ENCODE data around the gene PPP1R37. TPM values are rescaled to one million over a fixed set of nuclear protein-coding genes. Genes with fewer than 3 reads are reported as not detected.

The PPP1R37 gene
- total RNA-seq, 1 donor from 2014 or later: 24.8 TPM

DNA sequence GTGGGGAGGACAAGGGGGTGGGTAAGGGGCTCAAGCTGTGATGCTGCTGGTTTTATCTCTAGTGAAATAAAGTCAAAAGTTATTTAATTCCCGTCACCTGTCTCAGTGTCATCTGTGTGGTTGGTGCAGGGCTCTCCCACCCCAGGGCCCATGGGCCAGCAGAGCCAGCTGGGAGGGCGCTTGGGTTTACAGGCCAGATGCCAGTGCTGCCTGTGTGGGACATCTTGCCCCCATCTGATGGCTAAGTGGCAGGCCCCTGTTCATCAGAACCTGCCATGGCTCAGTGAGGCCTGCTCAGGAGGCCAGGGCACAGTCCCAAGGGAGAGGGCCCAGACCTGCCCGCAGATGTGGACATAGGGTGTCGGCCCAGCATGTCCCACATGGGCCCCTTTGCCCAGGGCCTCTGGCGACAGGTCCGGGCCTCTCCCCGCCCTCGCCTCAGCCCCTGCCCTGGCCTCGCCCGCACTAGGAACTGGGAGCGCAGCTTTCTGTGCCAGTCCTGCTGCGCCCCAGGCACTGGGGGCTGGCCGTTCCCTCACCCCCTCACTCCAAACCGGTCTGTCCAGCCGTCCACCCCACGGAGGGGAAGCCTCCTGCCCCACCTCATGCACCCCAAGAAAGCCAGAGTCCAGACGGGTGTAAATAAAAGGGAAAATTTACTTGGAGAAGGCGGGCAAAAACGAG lies 22.0 kb upstream of the PPP1R37 start:
- intact Hi-C loops (cut with micrococcal nuclease): no loop called here

DNA sequence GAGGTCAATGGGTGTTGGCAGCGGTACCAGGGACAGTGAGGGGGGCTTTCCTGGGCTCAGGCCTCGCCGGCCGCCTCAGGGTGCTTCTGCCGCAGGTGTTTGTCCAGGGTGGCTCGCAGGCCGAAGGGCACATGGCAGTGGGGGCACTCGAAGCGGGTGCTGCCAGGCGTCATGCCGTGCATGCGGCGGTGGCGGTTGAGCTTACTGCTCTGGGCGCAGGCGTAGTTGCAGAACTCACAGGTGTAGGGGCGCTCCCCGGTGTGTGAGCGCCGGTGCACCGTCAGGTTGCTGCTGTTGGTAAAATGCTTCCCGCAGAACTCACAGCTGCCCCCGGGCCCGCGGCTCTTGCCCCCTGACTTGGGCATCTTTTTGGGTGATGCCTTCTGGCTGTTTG lies 21.4 kb upstream of the PPP1R37 start:
- intact Hi-C loops (cut with micrococcal nuclease): no loop called here

DNA sequence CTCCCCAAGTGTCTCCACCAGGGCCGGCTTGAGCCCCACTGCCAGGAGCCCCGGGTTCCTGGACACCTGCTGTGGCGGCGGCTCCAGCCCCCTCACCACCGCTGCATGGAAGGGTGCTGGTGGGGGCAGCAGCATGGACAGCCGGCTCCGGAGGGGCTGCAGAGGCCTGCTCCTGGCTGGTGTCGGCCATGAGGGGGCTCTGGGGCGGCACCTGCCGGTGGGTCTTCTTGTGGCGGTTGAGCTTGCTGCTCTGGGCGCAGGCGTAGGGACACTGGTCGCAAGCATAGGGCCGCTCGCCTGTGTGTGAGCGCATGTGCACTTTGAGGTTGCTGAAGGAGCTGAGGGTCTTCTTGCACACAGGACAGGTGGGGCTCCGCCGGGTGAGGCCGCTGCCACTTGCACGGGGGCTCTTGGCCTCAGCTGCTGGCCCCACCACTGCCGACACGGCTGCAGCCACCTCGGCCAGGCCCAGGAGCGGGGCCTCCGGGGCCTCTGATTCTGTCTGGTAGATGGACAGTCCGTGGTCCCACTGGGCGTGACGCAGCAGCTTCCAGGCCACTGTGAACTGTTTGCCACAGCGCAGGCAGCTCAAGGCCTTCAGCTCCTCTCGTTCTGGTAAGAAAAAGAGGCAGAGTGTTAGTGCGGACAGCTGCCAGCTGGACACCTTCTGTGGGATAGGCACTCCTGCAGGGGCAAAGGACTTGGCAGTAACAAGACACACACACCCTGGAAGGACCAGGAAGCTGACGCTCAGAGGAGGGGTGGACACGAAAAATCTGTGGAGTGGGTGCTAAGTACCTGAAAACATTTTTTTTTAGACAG lies 20.8 kb upstream of the PPP1R37 start:
- intact Hi-C loops (cut with micrococcal nuclease): no loop called here

DNA sequence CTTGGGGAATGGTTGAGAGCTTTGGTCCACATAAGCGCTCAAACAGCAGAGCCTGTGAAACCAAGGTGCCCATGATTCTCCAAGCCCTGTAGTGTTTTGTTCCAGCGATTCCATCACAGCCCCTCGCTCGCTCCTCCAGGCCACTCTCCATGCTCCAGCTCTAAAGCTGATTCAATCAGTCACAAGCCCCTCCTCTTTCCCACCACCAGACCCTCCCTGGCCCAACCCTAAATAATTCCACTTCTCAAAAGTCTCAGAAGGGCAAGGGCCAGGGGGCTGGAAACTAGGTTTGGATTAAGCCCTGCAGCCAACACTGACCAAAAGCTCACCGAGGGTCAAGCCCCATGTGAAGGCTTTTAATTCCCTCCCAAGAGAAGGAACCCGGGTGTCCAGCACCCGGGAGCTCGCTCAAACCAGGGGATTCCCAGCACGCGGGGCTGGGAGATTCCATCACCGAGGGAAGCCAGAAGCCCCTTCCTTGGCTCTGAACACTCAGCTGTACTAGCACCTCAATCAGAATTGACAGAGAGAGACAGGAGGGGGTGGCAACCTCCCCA lies 18.2 kb upstream of the PPP1R37 start:
- intact Hi-C loops (cut with micrococcal nuclease): loop anchor here (5.0 kb wide), 1 partner anchor 102 kb away; the partner anchor contains the start of genes BLOC1S3 and TRAPPC6A

DNA sequence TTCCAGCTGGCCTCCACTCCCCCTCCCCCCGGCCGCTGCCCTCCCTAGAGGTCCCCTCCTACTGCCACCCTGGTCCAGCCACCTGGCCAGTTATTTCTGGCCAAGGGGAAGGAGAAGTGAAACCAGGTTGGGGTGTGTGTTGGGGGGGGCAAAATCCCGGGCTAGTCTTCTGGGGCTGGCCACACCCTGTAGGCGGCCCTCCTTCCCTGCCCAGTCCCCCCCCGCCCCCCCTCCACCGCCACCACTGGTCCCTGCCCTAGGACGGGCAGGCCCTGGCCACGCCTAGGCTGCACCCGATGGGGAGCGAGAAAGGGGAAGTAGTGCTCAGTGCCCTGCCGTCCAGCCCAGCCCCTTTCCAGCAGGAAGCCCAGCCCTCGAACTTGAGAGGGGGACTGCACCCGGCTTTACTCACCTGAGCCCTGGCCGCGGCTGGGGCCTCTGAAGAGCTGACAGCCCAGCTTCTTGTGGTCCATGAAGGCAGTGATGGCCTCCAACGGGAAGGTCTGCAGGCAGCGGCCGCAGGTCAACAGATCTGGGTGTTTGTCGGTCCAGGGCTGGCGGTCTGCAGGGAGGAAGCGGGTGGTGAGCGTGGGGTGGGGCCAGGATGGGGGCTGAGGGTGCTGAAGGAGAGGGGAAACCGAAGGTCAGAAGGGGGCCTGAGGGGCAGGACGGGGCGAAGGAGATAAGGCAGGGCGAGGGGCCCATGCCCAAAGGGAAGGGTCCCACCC lies 17.5 kb upstream of the PPP1R37 start:
- intact Hi-C loops (cut with micrococcal nuclease): loop anchor here (1.0 to 5.0 kb wide), 3 partner anchors 16 to 102 kb away; partner anchors contain the start of genes BLOC1S3, CLASRP and TRAPPC6A

DNA sequence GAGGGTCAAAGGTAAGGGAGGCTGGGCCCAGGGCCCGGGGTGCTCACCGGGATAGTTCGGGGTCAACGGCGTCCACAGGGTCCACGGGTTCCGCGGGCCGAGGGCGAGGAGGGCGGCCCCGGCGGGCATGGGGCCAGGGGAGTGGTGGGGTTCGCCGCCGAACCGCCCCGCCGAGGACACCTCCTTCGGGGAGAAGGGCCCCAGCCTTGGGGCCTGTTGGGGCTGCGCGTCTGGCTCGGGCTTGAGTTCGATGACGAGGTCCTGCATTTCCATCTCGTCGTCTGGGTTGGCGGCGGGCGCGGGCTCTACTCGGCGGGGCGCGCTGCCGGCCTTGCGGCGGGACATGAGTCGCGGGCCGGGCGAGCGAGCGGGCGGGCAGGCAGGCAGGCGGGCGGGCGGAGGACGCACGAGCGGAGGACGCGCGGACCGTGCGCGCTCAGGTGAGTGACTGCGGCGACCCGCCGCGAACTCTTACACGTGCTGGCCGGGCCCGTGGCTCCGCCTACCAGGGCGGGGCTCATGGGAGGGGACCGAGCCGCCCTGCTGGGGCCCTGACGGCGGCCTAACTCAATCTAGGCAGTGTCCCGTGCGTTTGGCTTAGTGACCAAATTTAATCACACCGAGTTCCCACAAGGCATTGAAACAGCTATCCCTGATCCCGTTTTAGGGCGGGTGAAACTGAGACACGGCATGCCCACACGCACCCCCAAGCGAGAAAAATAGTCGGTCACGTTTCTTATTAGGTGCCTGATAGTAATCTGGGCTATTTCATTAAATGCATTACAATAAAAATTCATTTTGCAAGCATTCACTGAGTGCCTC lies 16.7 kb upstream of the PPP1R37 start, which contains the start of gene ZNF296:
Gene ZNF296 (minus strand): TSS at position 450 of the 822 bp plus-strand sequence. CDS start 105 bp downstream, at position 345.
- intact Hi-C loops (cut with micrococcal nuclease): loop anchor here (1.0 to 5.0 kb wide), 3 partner anchors 15 to 101 kb away; partner anchors contain the start of genes BLOC1S3, CLASRP and TRAPPC6A

DNA sequence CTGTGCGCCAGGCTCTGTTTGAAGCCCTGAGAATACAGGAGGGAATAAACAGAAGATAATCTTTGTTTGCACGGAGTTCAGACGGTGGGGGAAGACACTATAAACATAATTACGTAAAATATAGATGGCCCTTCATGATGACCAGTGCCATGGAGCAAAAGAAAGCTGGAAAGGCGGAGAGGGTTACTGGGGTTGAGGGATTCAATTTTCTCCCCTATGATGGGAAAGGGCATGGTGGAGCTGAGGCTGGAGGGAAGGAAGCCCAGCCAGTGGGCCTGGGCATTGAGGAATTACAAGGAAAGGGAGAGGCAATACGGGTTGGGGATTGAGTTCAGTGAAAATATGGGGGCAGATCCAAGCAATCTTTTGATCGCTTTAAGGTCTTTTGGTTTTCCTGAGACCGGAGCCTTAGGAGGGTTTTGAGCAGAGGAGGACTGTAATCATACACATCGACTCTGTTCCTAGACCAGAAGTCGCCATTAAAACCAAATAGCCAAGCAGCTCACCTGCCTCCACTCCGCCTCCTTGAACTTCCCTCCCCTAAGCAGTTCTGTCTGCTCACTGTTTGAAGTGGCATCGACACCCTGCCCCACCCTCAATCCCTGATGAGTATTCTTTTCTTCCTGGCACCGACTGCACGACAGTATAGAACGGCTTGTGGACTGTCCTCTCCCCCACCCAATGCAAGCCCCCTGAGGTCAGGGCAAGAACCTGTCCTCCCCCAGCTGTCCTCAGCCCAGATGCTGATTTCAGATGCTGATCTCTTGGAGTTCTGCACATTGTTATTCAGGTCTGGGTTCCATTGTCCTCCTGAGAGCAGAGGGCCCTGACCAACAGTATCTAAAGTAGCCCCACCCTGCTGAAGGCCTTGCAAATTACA lies 15.9 kb upstream of the PPP1R37 start:
- intact Hi-C loops (cut with micrococcal nuclease): loop anchor here (1.0 to 5.0 kb wide), 3 partner anchors 14 to 100 kb away; partner anchors contain the start of genes BLOC1S3, CLASRP and TRAPPC6A

DNA sequence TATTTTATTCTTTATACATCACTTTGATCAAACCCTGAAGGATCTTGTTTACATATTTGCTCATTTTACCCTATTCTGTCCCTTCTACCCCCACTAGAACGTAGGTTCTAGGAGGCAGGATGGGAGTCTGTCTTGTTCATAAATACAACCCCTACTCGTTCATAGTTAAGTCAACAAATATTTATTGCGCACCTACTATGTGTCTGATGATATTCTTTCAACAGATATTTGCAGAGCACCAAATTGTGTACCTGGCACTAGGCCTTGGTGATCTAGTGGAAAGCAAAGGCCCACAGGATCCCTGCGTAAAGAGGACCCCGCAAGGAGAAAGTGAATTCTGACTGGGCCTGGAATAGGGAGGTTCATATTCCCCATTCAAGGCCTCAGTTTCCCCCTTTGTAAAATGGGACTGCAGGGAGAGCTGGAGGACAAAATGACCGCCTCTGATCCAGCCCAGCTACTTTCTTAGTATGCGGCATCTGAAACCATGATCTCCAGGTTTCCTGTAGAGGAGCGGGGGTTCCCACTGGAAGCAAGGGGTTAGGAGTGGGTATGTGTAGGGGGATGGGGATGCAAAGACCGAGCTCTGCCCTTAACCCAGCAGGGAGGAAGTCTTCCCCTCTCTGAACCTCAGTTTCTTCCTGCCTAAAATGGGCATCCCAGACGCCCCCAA lies 14.5 kb upstream of the PPP1R37 start:
- intact Hi-C loops (cut with micrococcal nuclease): loop anchor here (5.0 kb wide), 1 partner anchor 99 kb away; the partner anchor contains the start of genes BLOC1S3 and TRAPPC6A

DNA sequence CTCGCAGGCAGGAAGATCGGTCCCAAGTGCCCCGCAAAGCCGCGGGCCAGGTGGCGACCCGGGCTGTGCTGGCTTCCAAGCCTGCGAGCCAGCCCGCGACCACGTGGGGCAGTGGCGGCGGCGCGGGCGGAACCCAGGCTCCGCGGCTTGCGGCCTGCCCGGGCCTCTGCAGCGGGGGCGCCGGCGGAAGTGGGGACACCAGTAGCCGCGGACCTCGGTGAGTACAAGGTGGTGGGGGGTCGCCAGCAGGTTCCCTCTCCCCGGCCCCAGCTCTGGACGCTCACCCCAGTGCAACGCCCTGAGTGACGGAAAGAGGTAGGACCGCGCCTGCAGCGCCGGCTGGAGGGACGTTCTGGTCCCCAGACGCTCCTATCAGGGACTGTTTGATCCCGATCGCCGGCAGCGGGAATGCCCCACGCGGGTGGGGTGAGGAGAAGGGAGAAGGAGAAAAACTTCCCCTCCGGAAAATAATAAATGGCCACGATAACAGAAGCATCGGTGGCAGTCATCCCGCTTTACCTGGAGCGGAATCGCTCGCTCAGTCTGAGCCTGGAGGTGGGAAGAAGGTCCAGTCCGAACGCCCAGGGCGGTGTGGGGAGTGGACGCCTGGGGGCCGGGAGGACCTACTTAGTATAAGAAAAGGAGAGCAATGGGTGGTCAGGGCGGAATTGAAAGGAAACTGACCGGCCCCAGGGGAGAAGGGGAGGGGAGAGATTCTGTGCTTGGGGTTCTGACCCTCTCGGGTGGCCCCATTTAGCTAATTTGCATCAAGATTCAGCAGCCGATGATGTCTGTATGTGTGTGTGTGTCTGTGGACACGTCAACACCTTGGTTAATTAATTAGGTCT lies 13.7 kb upstream of the PPP1R37 start, which contains the start of gene GEMIN7:
Gene GEMIN7 (plus strand): TSS at position 198 of the 848 bp plus-strand sequence. CDS start 10,855 bp downstream, outside the sequence.
- intact Hi-C loops (cut with micrococcal nuclease): loop anchor here (5.0 kb wide), 1 partner anchor 98 kb away; the partner anchor contains the start of genes BLOC1S3 and TRAPPC6A

DNA sequence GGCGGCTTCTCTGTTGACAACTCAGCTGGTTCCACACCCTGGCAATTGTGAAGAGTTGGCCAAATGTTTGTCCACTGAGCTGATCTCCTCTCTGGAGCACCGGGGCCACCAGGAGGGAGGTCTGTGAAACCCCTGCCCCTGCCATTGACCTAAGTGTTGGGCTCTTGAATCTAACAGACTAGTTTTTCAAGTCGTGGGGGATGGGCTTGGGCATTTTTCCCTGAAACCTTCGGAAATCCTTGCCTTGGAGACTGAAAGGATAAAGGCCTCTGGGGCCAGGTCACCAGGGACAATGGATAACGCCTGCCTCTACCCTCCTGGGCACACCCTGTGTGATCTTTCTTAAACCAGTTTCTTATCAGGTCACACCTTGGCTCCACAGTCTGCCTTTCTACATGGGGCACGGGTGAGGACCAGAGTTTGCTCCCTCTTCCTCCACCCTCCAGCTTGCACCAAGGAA lies 13.0 kb upstream of the PPP1R37 start:
- intact Hi-C loops (cut with micrococcal nuclease): loop anchor here (5.0 kb wide), 1 partner anchor 97 kb away; the partner anchor contains the start of genes BLOC1S3 and TRAPPC6A

DNA sequence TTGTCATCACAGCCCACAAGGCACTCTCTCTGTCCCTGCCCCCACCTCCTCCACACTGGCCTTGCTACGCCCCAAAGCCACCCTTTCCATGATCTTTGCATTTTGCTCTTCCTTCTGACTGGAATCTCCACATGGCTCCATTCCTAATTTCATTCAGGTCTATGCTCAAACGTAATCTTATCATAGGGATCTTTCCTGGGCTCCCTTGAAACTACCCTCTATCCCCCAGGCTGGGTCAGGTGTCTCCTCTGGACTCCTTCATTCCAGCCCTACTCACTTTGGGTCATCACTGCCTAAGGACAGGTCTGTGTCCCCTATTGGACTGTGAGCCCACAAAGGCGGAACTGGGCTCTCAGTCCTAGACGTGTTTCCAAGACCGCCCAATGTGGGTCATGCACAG lies 10.8 kb upstream of the PPP1R37 start:
- intact Hi-C loops (cut with micrococcal nuclease): no loop called here

DNA sequence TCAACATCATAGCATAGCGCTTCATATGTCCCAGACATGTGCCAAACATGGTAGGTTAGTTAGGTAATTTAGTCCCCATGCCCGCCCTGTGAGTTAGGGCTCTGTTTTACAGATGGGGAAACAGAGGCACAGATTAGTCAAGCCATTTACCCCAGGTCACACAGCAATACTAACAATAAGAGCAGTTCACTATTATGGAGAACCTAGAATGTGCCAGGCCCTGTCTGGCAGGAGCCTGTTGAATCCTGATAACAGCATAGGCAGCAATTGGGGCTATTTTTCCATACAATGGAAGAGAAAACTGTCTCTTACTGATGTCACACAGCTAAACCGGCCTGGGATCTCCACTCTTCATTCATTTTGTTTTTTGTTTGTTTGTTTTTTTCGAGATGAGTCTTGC lies 6.5 kb upstream of the PPP1R37 start:
- intact Hi-C loops (cut with micrococcal nuclease): no loop called here

DNA sequence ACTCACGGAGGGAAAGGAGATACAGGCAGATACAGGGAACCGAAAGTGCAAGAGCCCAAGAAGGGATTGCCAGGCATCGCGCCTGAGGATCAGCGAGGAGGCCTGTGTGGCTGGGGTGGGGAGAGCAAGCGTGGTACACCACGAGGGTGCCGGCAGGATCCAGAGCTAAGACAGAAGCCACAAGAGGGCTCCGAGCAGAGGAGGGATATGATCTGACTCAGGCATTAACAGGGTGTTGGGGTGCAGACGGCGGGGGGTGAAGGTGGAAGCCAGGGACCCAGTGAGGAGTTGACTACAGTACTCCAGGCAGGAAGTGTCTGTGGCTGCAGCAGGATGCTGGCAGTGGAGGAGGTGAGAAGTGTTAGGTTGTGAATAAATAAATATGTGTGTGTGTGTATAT lies 5.4 kb upstream of the PPP1R37 start:
- intact Hi-C loops (cut with micrococcal nuclease): no loop called here

DNA sequence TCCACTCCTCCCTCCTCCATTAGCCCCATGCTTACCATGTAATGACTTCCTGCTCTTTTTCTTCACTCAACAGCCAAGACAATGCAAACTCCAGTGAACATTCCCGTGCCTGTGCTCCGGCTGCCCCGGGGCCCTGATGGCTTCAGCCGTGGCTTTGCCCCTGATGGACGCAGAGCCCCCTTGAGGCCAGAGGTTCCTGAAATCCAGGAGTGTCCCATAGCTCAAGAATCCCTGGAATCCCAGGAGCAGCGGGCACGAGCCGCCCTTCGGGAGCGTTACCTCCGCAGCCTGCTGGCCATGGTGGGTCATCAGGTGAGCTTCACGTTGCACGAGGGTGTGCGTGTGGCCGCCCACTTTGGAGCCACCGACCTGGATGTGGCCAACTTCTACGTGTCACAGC lies 2.9 kb upstream of the PPP1R37 start:
- intact Hi-C loops (cut with micrococcal nuclease): loop anchor here (5.0 to 10.0 kb wide), 3 partner anchors 88 to 195 kb away; partner anchors contain the start of genes MARK4, RELB and TOMM40

DNA sequence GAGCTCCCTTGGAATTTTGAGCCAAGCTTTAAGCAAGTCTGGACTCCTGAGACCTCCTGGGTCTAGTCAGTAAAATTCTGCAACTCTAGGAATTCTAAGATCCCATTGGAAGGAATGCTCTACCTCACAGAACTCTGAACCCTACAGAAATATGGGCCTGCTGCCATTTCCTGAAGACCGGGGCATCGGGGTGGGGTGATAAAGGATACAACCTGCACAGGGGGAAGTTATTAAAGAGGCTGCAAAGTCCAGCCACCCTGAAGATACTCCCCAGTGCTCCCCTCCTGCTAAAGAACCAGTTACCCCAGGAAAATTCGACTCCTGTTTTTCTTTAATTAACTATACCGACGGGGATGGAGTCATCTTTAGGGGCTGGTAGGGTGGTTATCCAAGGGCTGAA lies 2.4 kb upstream of the PPP1R37 start:
- intact Hi-C loops (cut with micrococcal nuclease): loop anchor here (1.0 to 10.0 kb wide), 4 partner anchors 14 to 196 kb away; partner anchors contain the start of genes MARK4, RELB, TOMM40 and ZNF296

DNA sequence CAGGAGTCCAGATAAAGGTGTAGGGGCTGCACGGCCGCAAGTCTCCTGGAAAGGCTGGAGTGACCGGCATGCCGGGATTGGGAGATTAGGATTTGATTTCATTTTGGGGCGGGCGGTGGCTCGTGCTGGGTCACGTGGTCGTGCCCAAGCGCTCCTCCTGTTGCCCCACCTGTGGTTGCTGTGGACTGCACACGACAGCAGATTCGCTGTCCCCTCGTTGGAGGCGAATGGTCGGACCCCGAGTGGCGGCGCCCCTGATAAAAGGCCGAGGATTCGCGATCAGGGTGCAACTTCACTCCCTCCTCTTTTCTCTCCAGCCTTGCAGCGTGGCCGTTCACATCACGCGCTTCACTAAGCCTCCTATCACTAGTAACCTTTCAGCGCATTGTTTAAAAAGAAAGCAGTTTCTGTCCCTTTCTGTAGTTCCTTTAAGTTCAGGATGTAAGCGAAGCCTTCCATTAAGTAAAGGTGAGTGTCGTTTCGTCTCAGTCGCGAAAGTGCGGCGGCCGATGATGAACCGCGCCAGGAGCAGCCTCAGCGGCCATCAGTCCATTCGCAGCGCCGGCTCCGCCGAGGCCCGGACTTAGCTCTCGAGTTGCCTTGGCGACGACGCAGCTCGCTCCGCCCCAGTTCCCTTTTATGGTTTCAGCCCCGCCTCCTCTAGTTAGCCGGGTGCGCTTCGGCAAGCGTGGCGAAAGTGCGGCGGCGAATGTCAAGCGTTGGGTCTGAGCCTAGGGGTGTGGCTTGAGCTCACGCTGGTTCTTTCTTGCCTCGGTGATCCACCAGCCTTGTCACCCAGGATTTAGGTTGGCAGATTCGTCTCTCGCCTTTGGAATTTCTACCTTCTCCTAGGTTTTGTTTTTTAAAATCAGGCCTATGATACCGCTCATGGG lies 1.7 kb upstream of the PPP1R37 start:
- intact Hi-C loops (cut with micrococcal nuclease): loop anchor here (1.0 to 10.0 kb wide), 4 partner anchors 15 to 196 kb away; partner anchors contain the start of genes MARK4, RELB, TOMM40 and ZNF296

Measured in T-helper 2 cell treated with Interferon-gamma antibody and Interleukin-4, amounts not matched to agents 100 ng/mL and 5 ng/mL, for 36 hours (primary cell).